ENCODE results near the gene HLA-DMB. TPM values are rescaled to one million over a fixed set of nuclear protein-coding genes. Genes with fewer than 3 reads are reported as not detected.

HLA-DMB gene
- polyA plus RNA-seq (2013, experiment 1 of 2) = 1.5 TPM
- polyA plus RNA-seq (2013, experiment 2 of 2) = 1.7 TPM

DNA sequence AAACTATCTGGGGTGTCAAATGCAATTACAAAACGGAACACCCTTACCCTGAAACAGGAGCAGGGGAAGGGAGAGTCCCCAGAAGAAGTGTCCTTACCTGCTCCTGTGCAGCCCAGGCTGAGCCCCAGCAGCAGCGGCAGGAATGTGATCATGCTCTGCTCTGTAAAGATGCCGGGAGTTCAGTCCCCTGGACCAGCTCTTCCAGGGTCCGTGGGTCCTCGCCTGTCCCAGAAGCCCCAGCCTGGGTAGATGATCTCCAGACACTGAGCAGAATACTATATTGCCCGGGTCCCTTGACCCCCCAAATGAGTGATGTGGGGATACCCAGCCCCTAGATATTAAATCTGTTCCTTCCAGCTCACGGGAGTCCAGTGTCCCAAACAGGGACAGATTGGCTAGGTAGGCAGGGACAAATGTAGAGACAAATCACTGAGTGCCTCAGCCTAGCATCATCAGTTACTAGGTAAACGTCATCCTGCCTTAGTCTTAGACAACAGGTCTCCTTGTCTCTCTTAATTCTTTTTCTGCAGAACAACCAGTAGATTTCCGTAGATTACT is at the start of gene HLA-DMB:
Gene HLA-DMB, minus strand, starts transcription at position 373 of the 558 bp plus-strand sequence. Its CDS starts 221 bp downstream, at position 152.
- peak within 1 kb of the TSS in 1 of 2 experiments; percentile 78 for H3K4me3 ChIP-seq (ENCODE audit: insufficient read depth in 1 of 2, low read depth in 1 of 2, low read length in 2 of 2)
- peak within 1 kb of the TSS; percentile 89 for H3K4me2 ChIP-seq (ENCODE audit: low read length, poor library complexity, severe bottlenecking)
- no peak within 1 kb of the TSS for H2BK5ac ChIP-seq (ENCODE audit: low read depth, low read length, poor library complexity, severe bottlenecking)
- H3K27ac ChIP-seq (ENCODE audit: low read length, poor library complexity, severe bottlenecking) = peak within 1 kb of the TSS; percentile 55
- peak within 1 kb of the TSS; percentile 75 for H3K9ac ChIP-seq (ENCODE audit: low read length)
- no peak within 1 kb of the TSS for H4K91ac ChIP-seq (ENCODE audit: low read length)
- H2BK120ac ChIP-seq (ENCODE audit: low read depth, low read length) = no peak within 1 kb of the TSS
- H3K4ac ChIP-seq (ENCODE audit: low read depth in 1 of 2, low read length in 2 of 2) = no peak within 1 kb of the TSS
- no peak within 1 kb of the TSS for H2AK5ac ChIP-seq (ENCODE audit: low read length, severe bottlenecking)
- H3K9me3 ChIP-seq (ENCODE audit: control insufficient read depth, low read length) = no peaks in the 10 kb centered on the region
- DNase-seq = peak; percentile 82
- H3K14ac ChIP-seq (ENCODE audit: low read length in 2 of 2) = no peak within 1 kb of the TSS
- H3K23ac ChIP-seq (ENCODE audit: low read length in 2 of 2) = no peak within 1 kb of the TSS
- H3K27me3 ChIP-seq (ENCODE audit: control insufficient read depth in 1 of 2, insufficient read depth in 1 of 2, low read length in 2 of 2) = peaks cover 0 to 14% of the 10 kb centered on the region in 2 experiments
- no peak within 1 kb of the TSS for H2AFZ ChIP-seq (ENCODE audit: low read depth, low read length)
- H2BK12ac ChIP-seq (ENCODE audit: low read length in 2 of 2) = no peak within 1 kb of the TSS
- no peaks in the 10 kb centered on the region for H3K79me1 ChIP-seq (replicated peaks; ENCODE audit: low read length, poor library complexity, severe bottlenecking)
- peaks cover 0 to 4% of the 10 kb centered on the region in 2 experiments for H3K36me3 ChIP-seq (ENCODE audit: control insufficient read depth in 1 of 2, insufficient read depth in 2 of 2, low read depth in 1 of 2, low read length in 2 of 2)
- no peak within 1 kb of the TSS for H4K8ac ChIP-seq (ENCODE audit: low read length)
- WGBS = 55% methylated on average over 8 of the region's 9 CpGs
- peaks cover 6% of the 10 kb centered on the region for H3K4me1 ChIP-seq (ENCODE audit: control insufficient read depth, insufficient read depth, low read depth, low read length)
- H2BK15ac ChIP-seq (ENCODE audit: low read depth, poor library complexity, severe bottlenecking) = no peak within 1 kb of the TSS
- no peak within 1 kb of the TSS for H3K18ac ChIP-seq (ENCODE audit: low read depth in 1 of 2, low read length in 2 of 2)

DNA sequence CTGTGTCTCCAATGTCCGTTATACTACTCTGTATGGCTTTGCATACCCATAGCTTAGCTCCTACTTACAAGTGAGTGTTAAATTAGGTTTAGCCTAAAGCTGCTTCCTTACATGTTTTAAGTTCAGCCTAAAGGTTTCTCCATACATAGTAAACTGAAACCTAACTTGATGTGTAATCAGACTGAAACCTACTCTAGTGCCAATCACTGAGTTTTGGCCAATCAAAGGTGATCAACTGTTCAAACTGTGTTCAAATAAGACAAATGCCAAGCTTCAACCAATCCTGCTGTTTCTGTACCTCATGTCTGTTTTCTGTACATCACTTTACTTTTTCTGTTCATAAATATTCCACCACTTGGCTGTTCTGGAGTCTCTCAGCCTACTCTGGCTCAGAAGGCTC is 48.5 kb upstream of the HLA-DMB start:
- no peak overlapping the region for H2BK12ac ChIP-seq (ENCODE audit: low read length in 2 of 2)
- no peak overlapping the region for H3K18ac ChIP-seq (ENCODE audit: low read depth in 1 of 2, low read length in 2 of 2)
- no peak overlapping the region for H3K23ac ChIP-seq (ENCODE audit: low read length in 2 of 2)
- no peak overlapping the region for H2BK15ac ChIP-seq (ENCODE audit: low read depth, poor library complexity, severe bottlenecking)
- no peaks in the 10 kb centered on the region for H3K4me1 ChIP-seq (ENCODE audit: control insufficient read depth, insufficient read depth, low read depth, low read length)
- no peak overlapping the region for H3K4ac ChIP-seq (ENCODE audit: low read depth in 1 of 2, low read length in 2 of 2)
- H2AFZ ChIP-seq (ENCODE audit: low read depth, low read length) = no peak overlapping the region
- H2BK5ac ChIP-seq (ENCODE audit: low read depth, low read length, poor library complexity, severe bottlenecking) = no peak overlapping the region
- WGBS = no CpG with 5 or more reads among the region's 1 CpG
- no peaks in the 10 kb centered on the region for H3K79me1 ChIP-seq (replicated peaks; ENCODE audit: low read length, poor library complexity, severe bottlenecking)
- no peak overlapping the region for H3K4me3 ChIP-seq (ENCODE audit: insufficient read depth in 1 of 2, low read depth in 1 of 2, low read length in 2 of 2)
- no peak overlapping the region for H3K14ac ChIP-seq (ENCODE audit: low read length in 2 of 2)
- no peak overlapping the region for H2AK5ac ChIP-seq (ENCODE audit: low read length, severe bottlenecking)
- H4K8ac ChIP-seq (ENCODE audit: low read length) = no peak overlapping the region
- DNase-seq = no peak
- no peaks in the 10 kb centered on the region for H3K9me3 ChIP-seq (ENCODE audit: control insufficient read depth, low read length)
- H3K27ac ChIP-seq (ENCODE audit: low read length, poor library complexity, severe bottlenecking) = no peak overlapping the region
- H3K9ac ChIP-seq (ENCODE audit: low read length) = no peak overlapping the region
- peaks cover 0 to 12% of the 10 kb centered on the region in 2 experiments for H3K27me3 ChIP-seq (ENCODE audit: control insufficient read depth in 1 of 2, insufficient read depth in 1 of 2, low read length in 2 of 2)
- peaks cover 0 to under 1% of the 10 kb centered on the region in 2 experiments for H3K36me3 ChIP-seq (ENCODE audit: control insufficient read depth in 1 of 2, insufficient read depth in 2 of 2, low read depth in 1 of 2, low read length in 2 of 2)
- no peak overlapping the region for H3K4me2 ChIP-seq (ENCODE audit: low read length, poor library complexity, severe bottlenecking)
- H2BK120ac ChIP-seq (ENCODE audit: low read depth, low read length) = no peak overlapping the region
- no peak overlapping the region for H4K91ac ChIP-seq (ENCODE audit: low read length)

DNA sequence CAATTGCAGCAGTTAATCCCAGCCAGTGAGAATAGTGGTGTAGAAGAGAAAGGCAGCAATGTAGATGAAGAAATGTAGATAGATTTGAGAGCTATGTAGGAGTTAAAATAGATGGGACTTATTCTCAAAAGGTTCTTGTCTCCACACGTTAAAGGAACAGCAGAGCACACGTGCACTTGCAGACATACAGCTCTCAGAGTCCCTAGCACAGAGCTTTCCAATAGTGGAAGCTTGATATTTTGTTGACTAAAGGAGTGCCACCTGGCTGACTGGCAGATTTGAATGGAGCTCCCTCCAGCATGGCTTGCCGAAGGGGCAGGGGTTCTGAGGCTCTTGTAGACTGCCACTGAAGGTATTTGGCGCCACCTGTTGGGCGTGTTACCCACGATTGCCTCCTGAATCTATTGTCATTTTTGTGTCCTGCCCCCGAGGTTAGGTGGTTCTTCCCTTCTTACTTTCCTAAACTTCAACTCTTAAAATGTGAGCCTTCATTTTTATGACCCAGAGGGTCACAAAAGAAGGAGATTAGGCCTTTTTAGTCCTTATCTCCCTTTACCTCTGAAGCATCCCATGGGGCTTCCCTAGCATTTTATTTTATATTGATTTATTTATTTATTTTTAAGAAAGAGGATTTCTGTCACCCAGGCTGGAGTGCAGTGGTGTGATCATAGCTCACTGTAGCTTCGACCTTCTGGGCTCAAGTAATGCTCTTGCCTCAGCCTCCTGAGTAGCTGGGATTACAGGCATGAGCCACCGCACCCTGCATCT is 44.0 kb upstream of the HLA-DMB start:
- no peak overlapping the region for H3K4me3 ChIP-seq (ENCODE audit: insufficient read depth in 1 of 2, low read depth in 1 of 2, low read length in 2 of 2)
- no peak overlapping the region for H2AFZ ChIP-seq (ENCODE audit: low read depth, low read length)
- H3K4ac ChIP-seq (ENCODE audit: low read depth in 1 of 2, low read length in 2 of 2) = no peak overlapping the region
- no peak overlapping the region for H2BK120ac ChIP-seq (ENCODE audit: low read depth, low read length)
- H2AK5ac ChIP-seq (ENCODE audit: low read length, severe bottlenecking) = no peak overlapping the region
- H3K36me3 ChIP-seq (ENCODE audit: control insufficient read depth in 1 of 2, insufficient read depth in 2 of 2, low read depth in 1 of 2, low read length in 2 of 2) = peaks cover 17 to 46% of the 10 kb centered on the region in 2 experiments
- no peak overlapping the region for H3K18ac ChIP-seq (ENCODE audit: low read depth in 1 of 2, low read length in 2 of 2)
- H3K27me3 ChIP-seq (ENCODE audit: control insufficient read depth in 1 of 2, insufficient read depth in 1 of 2, low read length in 2 of 2) = peaks cover 0 to 8% of the 10 kb centered on the region in 2 experiments
- DNase-seq = peak; percentile 84
- H4K91ac ChIP-seq (ENCODE audit: low read length) = no peak overlapping the region
- no peak overlapping the region for H4K8ac ChIP-seq (ENCODE audit: low read length)
- no peaks in the 10 kb centered on the region for H3K79me1 ChIP-seq (replicated peaks; ENCODE audit: low read length, poor library complexity, severe bottlenecking)
- peaks cover 6% of the 10 kb centered on the region for H3K4me1 ChIP-seq (ENCODE audit: control insufficient read depth, insufficient read depth, low read depth, low read length)
- no peak overlapping the region for H3K14ac ChIP-seq (ENCODE audit: low read length in 2 of 2)
- H2BK15ac ChIP-seq (ENCODE audit: low read depth, poor library complexity, severe bottlenecking) = no peak overlapping the region
- no peak overlapping the region for H3K23ac ChIP-seq (ENCODE audit: low read length in 2 of 2)
- H3K27ac ChIP-seq (ENCODE audit: low read length, poor library complexity, severe bottlenecking) = no peak overlapping the region
- no peak overlapping the region for H3K4me2 ChIP-seq (ENCODE audit: low read length, poor library complexity, severe bottlenecking)
- H3K9me3 ChIP-seq (ENCODE audit: control insufficient read depth, low read length) = no peaks in the 10 kb centered on the region
- 13% methylated on average over 9 of the region's 9 CpGs for WGBS
- H2BK5ac ChIP-seq (ENCODE audit: low read depth, low read length, poor library complexity, severe bottlenecking) = no peak overlapping the region
- no peak overlapping the region for H2BK12ac ChIP-seq (ENCODE audit: low read length in 2 of 2)
- peak overlapping the region; percentile 49 for H3K9ac ChIP-seq (ENCODE audit: low read length)

DNA sequence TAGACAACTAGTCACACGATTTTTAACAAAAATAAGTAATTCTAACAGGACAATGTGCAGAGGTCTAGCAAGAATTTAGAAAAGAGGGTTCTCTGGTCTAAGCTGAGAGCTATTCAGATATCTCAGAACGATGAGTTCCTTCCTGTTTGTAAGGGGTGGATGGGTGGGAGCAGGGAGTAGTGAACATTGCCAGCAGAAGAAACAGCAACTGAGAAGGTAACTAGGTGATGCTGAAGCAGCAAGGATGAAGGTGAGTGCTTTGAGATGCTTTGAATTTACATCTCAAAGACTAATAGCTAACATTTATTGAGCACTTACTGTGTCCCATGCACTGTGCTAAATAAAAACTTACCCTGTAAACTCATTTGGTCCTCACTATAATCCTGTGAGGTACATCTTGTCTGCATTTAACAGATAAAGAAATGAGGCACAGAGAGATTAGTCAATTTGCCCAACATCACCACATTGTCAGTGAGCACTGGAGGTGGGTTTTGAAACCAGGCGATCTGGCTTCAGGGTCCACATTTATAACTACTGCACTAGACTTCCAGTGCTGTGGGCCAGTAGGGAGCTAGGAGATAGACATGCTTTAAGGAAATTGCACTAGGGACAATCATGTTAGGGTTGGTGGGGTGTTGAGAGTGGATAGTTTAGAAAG is 43.3 kb upstream of the HLA-DMB start:
- H3K27ac ChIP-seq (ENCODE audit: low read length, poor library complexity, severe bottlenecking) = no peak overlapping the region
- no peak overlapping the region for H3K4me3 ChIP-seq (ENCODE audit: insufficient read depth in 1 of 2, low read depth in 1 of 2, low read length in 2 of 2)
- H2BK5ac ChIP-seq (ENCODE audit: low read depth, low read length, poor library complexity, severe bottlenecking) = no peak overlapping the region
- no peak overlapping the region for H4K8ac ChIP-seq (ENCODE audit: low read length)
- no peak overlapping the region for H2AFZ ChIP-seq (ENCODE audit: low read depth, low read length)
- peaks cover 6% of the 10 kb centered on the region for H3K4me1 ChIP-seq (ENCODE audit: control insufficient read depth, insufficient read depth, low read depth, low read length)
- H2AK5ac ChIP-seq (ENCODE audit: low read length, severe bottlenecking) = no peak overlapping the region
- H3K14ac ChIP-seq (ENCODE audit: low read length in 2 of 2) = no peak overlapping the region
- H2BK15ac ChIP-seq (ENCODE audit: low read depth, poor library complexity, severe bottlenecking) = no peak overlapping the region
- no peaks in the 10 kb centered on the region for H3K9me3 ChIP-seq (ENCODE audit: control insufficient read depth, low read length)
- H3K4me2 ChIP-seq (ENCODE audit: low read length, poor library complexity, severe bottlenecking) = no peak overlapping the region
- H4K91ac ChIP-seq (ENCODE audit: low read length) = no peak overlapping the region
- no peak overlapping the region for H3K18ac ChIP-seq (ENCODE audit: low read depth in 1 of 2, low read length in 2 of 2)
- no peak overlapping the region for H3K23ac ChIP-seq (ENCODE audit: low read length in 2 of 2)
- no peaks in the 10 kb centered on the region for H3K79me1 ChIP-seq (replicated peaks; ENCODE audit: low read length, poor library complexity, severe bottlenecking)
- H2BK120ac ChIP-seq (ENCODE audit: low read depth, low read length) = no peak overlapping the region
- H3K9ac ChIP-seq (ENCODE audit: low read length) = peak overlapping the region; percentile 49
- peaks cover 21 to 53% of the 10 kb centered on the region in 2 experiments for H3K36me3 ChIP-seq (ENCODE audit: control insufficient read depth in 1 of 2, insufficient read depth in 2 of 2, low read depth in 1 of 2, low read length in 2 of 2)
- peak; percentile 11 for DNase-seq
- H3K4ac ChIP-seq (ENCODE audit: low read depth in 1 of 2, low read length in 2 of 2) = no peak overlapping the region
- no peak overlapping the region for H2BK12ac ChIP-seq (ENCODE audit: low read length in 2 of 2)
- H3K27me3 ChIP-seq (ENCODE audit: control insufficient read depth in 1 of 2, insufficient read depth in 1 of 2, low read length in 2 of 2) = peaks cover 0 to 8% of the 10 kb centered on the region in 2 experiments
- 73% methylated on average over 2 of the region's 3 CpGs for whole genome bisulfite sequencing

All from mesenchymal stem cell (in vitro differentiated cells and primary cell).